Stimulated activated CD8-positive, alpha-beta memory T cell treated with anti-CD3 and anti-CD28 coated beads, Interleukin-12 subunit alpha, Interleukin-12 subunit beta, amount 100 ng/mL, for 1 hour (primary cell): ENCODE results near the gene DRICH1.
A peak's percentile ranks its signal among the peaks of the same experiment; 100 is the strongest.
"Not testable (repeated sequence)": the region's sequence is repeated elsewhere in the genome, so short reads cannot be mapped to it uniquely, and the experiment has no call there.

Source experiments
- DNase-seq: peaks from one replicate; pipeline ENCODE4 v3.0.0-alpha.2; 2020; ENCODE audit warnings: low read depth

The DRICH1 gene

DNA sequence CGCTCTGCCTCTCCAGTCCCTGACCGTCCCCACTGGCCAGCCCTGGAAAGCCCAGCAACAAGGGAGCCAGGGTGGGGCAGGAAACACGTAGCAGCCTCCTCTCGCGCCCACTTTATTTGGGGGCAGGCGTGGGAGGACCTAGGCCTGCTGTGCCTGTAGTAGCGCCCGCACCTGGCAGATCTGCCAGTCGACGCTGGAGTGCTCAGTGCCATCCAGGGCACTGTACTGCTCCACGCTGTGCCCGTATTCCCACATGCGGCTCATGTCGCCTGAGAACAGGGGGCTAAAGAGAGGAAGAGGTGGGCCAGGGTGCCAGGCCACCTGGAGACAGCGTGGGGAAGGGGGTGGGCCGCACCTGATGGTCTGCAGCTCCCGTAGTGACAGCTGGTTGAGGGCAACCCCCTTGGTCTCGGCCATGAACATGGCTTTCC, 17.0 kb upstream of the DRICH1 start:
- no peak for DNase-seq

DNA sequence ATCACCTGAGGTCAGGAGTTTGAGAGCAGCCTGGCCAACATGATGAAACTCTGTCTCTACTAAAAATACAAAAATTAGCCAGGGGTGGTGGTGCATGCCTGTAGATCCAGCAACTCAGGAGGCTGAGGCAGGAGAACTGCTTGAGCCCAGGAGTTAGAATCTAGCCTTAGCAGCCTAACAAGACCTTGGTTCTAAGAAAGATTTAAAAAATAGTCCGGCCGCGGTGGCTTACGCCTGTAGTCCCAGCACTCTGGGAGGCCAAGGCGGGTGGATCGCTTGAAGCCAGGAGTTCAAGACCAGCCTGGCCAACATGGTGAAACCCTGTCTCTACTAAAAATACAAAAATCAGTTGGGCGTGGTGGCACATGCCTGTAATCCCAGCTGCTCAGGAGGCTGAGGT, 14.4 kb upstream of the DRICH1 start:
- DNase-seq = not testable (repeated sequence)

DNA sequence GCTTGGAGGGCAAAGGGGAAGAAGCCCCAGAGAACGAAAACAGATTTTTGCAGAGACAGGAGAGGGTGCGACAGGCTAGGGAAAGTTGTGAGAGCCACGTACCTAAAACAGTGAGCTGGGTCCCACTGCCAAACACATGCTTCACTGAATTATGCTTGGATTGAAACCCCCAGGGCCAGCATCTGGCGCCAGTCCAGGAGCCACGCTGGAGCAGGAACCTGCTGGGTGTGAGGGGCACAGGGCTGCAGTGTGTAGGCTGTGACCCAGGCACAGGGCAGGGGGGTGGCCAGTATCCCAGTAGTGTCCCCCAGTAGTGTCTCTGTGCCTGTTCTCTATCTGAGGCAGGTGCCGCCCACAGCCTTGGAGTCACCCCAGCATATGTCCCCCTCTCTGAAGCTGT, 8.1 kb upstream of the DRICH1 start:
- not testable (repeated sequence) for DNase-seq

- DNase-seq = no peak
Measured at GRCh38 chr22:23639661-23640060, 7.5 kb upstream of the DRICH1 start.

- no peak for DNase-seq
Measured at GRCh38 chr22:23638611-23639010, 6.5 kb upstream of the DRICH1 start.

DNA sequence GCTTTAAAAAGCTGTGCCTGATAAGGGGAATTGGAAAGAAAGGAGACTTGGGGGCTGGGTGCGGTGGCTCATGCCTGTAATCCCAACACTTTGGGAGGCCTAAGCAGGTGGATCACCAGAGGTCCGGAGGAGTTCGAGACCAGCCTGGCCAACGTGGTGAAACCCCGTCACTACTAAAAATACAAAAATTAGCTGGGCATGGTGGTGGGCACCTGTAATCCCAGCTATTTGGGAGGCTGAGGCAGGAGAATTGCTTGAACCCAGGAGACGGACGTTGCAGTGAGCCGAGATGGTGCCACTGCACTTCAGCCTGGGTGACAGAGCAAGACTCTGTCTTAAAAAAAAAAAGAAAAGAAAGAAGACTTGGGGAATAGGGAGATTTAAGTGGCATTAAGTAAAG, 3.2 kb upstream of the DRICH1 start:
- DNase-seq = not testable (repeated sequence)

GRCh38 chr22:23628056-23628743, 3.9 kb downstream of the DRICH1 start:
- not testable (repeated sequence) for DNase-seq

DNA sequence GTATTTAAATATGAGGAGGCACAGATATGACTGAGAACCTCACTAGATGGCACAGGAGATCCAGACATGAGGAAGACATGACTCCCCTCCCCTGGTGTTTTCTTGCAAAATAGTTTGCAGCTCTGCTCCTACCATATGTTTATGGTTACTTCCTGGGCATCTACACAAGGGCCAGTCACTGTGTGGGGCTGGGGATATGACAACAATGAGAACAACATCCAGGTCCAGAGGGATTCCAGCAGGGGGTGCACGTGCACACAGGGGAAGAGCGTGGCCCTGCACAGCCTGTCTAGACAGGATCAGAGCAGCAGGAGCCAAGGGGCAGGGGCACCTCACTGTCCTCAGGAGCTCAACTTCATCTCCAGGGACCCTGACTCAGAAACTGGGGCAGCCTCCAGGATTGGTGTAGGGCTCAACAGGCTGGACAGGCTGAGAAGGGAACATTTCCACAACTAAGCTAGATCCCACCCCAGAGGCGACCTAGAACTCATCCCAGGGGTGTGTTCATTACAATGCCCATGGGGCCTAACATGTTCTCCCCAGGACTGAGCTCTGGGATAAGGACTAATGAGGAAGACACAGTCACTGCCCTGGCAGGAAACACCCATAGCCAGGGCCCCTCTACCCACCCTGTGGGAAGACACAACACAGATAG, 4.6 kb downstream of the DRICH1 start:
- DNase-seq = peak; percentile 36

DNA sequence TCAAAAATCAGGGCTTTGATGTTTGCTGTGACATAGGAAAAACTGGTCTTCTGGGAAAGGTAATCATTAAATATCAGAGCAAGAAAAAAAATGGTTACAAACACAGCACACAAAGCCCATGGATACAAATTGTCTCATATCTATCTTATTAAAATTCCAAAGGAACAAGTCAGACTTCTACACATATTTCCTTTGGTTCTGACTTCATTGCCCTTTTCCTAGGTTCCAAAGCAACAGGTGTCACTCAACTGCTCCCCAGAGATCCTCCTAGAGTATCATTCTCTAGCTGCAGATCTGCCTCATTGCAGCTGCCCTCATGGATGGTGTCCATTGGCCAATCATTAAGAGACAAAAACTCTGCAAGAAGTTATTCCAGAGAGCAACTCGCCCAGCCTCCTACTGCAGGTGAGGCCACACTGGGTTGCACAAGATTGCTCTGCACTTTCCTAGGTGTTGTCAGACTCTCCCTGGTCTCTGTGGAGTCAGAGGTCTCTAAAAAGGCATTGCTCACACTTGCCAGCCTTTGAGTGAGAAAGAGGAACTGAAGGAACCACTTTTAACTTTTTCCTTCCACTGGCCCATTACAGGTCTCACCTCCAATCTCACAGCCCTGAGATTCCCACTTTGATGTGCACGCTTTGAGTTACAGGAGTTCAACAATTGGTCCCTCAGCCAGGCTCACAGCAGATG, 5.7 kb downstream of the DRICH1 start:
- DNase-seq = no peak

DNA sequence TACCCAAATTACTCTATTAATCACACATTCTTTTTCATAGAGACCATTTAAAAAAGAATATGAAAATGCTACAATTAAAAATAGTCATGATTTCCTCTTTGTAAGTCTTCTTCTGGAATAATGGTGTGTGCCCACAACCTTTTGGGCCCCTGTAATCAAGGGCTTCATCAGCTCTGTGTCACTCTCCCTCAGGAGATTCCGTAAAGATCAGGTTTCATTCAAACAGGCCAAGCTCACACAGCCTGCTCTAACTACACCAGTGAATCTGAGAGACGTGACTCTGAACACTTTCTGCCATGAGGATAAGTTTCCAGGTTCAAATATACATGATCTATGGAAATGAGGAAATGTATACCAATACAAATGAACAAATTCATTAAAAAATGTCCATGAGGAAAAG, 9.5 kb downstream of the DRICH1 start:
- no peak for DNase-seq

DNA sequence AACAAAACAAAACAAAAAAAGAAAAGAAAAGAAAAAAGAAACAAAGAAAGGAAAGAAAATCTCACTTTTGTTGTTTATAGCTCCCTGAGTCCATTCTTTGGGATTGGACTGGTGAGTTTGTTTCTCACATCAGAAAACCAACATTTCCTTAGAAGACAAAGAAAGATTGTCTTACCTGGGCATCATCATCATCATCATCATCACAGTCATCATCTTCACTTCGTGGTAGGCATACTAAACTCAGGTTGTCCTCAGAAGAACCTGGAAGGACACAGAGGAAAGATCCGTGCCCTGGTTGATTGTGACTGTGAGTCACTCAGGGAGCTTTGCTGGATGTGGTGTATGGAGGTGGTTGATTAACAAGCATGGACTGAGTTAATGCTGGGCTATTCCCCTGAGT, 10.2 kb downstream of the DRICH1 start:
- not testable (repeated sequence) for DNase-seq

GRCh38 chr22:23621082-23621780, 10.9 kb downstream of the DRICH1 start:
- no peak for DNase-seq

GRCh38 chr22:23613193-23613972, 18.7 kb downstream of the DRICH1 start:
- DNase-seq = no peak

DNA sequence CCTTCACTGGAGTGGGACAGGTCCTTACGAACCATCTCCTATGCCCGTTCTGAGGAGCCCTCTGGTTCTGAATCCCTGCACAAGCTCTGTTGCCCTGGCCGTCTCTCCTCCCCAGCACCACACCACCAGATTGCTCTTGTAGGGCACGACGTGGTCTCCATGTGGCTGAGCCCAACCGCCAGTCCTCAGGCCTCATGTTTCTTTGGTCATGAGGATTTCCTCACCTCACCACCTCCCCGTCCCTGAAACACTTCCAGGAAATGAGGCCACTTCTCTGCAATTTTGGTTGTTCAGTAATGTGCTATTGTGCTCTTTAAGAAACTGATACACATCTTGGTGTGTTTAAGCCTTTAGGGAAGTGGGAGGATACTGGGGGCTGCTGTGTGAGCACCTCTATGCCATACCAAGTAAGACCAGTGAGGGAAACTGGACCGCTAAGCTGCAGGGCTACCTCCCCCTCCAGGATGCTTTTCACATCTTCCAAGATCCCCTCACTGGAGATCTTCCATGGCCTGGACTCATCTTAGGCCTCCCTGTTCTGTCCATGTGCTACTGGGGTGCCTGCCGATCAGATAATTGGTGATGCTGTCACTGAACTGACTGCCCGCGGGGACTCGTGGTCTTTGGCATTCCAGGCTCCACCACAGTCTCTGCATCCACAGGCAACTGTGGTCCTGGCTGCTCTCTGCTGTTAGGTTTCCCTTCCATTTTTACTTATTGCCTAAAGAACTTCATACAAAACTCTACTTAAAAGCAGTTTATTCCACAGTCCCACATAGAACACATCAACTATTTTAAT, 21.9 kb downstream of the DRICH1 start:
- no peak for DNase-seq

GRCh38 chr22:23608583-23608982, 23.5 kb downstream of the DRICH1 start:
- no peak for DNase-seq

GRCh38 chr22:23606204-23607131, 25.7 kb downstream of the DRICH1 start:
- DNase-seq = no peak

DNA sequence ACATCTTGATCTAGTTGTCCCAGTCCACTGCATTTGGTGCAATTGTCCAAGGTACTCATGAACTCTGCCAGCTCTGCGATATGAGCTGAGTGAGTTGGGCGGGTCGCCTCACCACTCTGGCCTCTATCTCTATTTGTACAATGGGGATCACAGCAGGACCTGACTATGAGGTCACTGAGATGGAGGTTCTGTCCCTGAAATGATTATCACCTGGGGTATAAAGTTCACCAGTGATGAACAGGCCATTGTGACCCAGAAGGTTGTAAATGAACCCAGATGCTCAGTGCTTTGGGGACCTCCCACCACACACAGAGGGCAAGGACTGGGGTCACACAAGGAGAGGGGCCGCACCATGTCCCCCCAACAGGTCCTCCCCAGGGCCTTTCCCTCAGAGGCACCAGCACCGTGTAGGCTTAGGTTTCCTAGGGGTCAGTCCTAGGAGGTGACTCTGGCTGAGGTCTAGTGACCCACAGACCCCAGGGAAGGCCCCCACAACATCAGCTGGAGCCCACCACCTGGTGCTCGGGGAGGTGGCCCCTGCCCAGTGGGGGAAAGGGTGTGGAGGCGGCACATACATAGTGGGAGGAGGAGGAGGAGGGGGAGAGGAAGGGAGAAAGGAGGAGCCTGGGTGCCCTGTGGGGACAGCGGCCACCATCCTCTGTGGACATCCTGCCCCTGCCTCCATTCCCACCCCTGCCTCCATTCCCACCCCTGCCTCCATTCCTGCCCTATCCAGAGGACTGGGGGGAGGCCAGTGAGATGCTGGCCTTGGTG, 27.0 kb downstream of the DRICH1 start:
- DNase-seq = no peak

GRCh38 chr22:23603266-23603665, 28.9 kb downstream of the DRICH1 start:
- no peak for DNase-seq
